GM12878 (cell line): ENCODE results near the gene PRUNE2. TPM values are rescaled to one million over a fixed set of nuclear protein-coding genes. Genes with fewer than 3 reads are reported as not detected.

Source experiments
- ATAC-seq: fragments of 200-7000 bp; cut with Tn5 transposase; 3 replicates; pipeline ENCODE4 v1.9.1; 2020; ENCODE audit warnings: mild to moderate bottlenecking, moderate library complexity
- BruUV-seq: library from RNA; stranded (reverse); fragments of 400-500 nt; replicated peaks from 2 replicates; lab custom pipeline; 2021; lab: Mats Ljungman, UMichigan
- CTCF ChIA-PET: fragments of 300-600 bp; sonication (Branson Sonifier 250); formaldehyde crosslinking; extraction: SDS; loops from one replicate; lab custom pipeline; 2021; ENCODE audit warnings: inconsistent platforms; lab: Yijun Ruan, JAX
- POLR2A ChIA-PET: fragments of 350-600 bp; formaldehyde crosslinking; extraction: SDS; loops from one replicate; lab custom pipeline; 2021; ENCODE audit warnings: inconsistent platforms; lab: Charles Lee
- RAD21 ChIA-PET: fragments of 300-600 bp; sonication (Branson Sonifier 250); formaldehyde crosslinking; loops from one replicate; lab custom pipeline; 2023; ENCODE audit warnings: antibody characterized with exemption; ENCODE audit not compliant: unreplicated experiment; lab: Charles Lee
- SMC1A ChIA-PET: fragments of 300-600 bp; sonication (Branson Sonifier 250); formaldehyde crosslinking; loops from one replicate; lab custom pipeline; 2023; ENCODE audit not compliant: unreplicated experiment, uncharacterized antibody; lab: Charles Lee
- DNase-seq: peaks from one replicate; pipeline ENCODE4 v3.0.0-alpha.2; 2011; ENCODE audit warnings: low read depth, low spot score
- FAIRE-seq: peaks from 3 replicates; lab custom pipeline; 2011; peaks lifted over from hg19 to GRCh38; lab: Jason Lieb, UNC
- H2AFZ ChIP-seq: 2 replicates; pipeline ENCODE4 v1.6.0; 2011; ENCODE audit warnings: low read depth, low read length, control low read depth; ENCODE audit not compliant: control insufficient read depth
- H3K27ac ChIP-seq: 2 replicates; pipeline ENCODE4 v1.5.1; 2011; ENCODE audit warnings: control low read depth; ENCODE audit not compliant: control insufficient read depth, insufficient read depth
- H3K27me3 ChIP-seq, 2 experiments: replicated peaks in 1 of 2; 2 replicates each; pipeline versions ENCODE4 v1.6.0 to v1.6.1; 2011; ENCODE audit warnings: low read length in 1 of 2; ENCODE audit not compliant: control insufficient read depth in 2 of 2, insufficient read depth in 2 of 2
- H3K36me3 ChIP-seq, 2 experiments: 2 replicates each; pipeline ENCODE4 v1.5.1; 2011; ENCODE audit warnings: low read length in 1 of 2; ENCODE audit not compliant: control insufficient read depth in 2 of 2, insufficient read depth in 2 of 2
- H3K4me1 ChIP-seq: 2 replicates; pipeline ENCODE4 v1.6.1; 2011; ENCODE audit warnings: mild to moderate bottlenecking, low read length, moderate library complexity, mixed read lengths; ENCODE audit not compliant: control insufficient read depth, insufficient read depth
- H3K4me2 ChIP-seq: 2 replicates; pipeline ENCODE4 v1.6.0; 2011; ENCODE audit warnings: control low read depth; ENCODE audit not compliant: control insufficient read depth, insufficient read depth
- H3K4me3 ChIP-seq: fragments of 200-600 bp; sonication (generic); 2 replicates; pipeline ENCODE4 v1.5.1; 2016
- H3K79me2 ChIP-seq: 2 replicates; pipeline ENCODE4 v1.6.0; 2011; ENCODE audit warnings: low read length; ENCODE audit not compliant: control insufficient read depth, insufficient read depth
- H3K9ac ChIP-seq: 2 replicates; pipeline ENCODE4 v1.8.0; 2011; ENCODE audit warnings: low read length, control low read depth, mixed read lengths; ENCODE audit not compliant: control insufficient read depth, insufficient read depth
- H3K9me3 ChIP-seq: replicated peaks from 3 replicates; pipeline ENCODE4 v1.5.1; 2011; ENCODE audit warnings: mild to moderate bottlenecking, low read length; ENCODE audit not compliant: control insufficient read depth, insufficient read depth
- H4K20me1 ChIP-seq: 2 replicates; pipeline ENCODE4 v1.6.0; 2011; ENCODE audit not compliant: control insufficient read depth, insufficient read depth
- ASH2L ChIP-seq: fragments of 300-600, 200-600 bp; sonication (generic); IDR thresholded peaks from 2 replicates; pipeline ENCODE4 v1.6.1; 2017; ENCODE audit warnings: low read depth, mild to moderate bottlenecking, borderline replicate concordance
- BCL3 ChIP-seq: IDR thresholded peaks from 2 replicates; pipeline ENCODE4 v1.6.1; 2011; ENCODE audit warnings: borderline replicate concordance, low read depth, mild to moderate bottlenecking, moderate library complexity, low read length; ENCODE audit not compliant: insufficient read depth, poor library complexity, severe bottlenecking
- CREB1 ChIP-seq: IDR thresholded peaks from 2 replicates; pipeline ENCODE4 v1.6.1; 2012; ENCODE audit warnings: low read depth, mild to moderate bottlenecking, inconsistent platforms
- E2F4 ChIP-seq: IDR thresholded peaks from 2 replicates; pipeline ENCODE4 v1.6.1; 2012; ENCODE audit warnings: low read depth, low read length, improper control_type of control experiment
- ELK1 ChIP-seq: IDR thresholded peaks from 2 replicates; pipeline ENCODE4 v1.6.1; 2012; ENCODE audit warnings: low read depth, low read length, improper control_type of control experiment
- FOS ChIP-seq: IDR thresholded peaks from 3 replicates; pipeline ENCODE4 v1.6.1; 2011; ENCODE audit warnings: borderline replicate concordance; ENCODE audit not compliant: insufficient read length; ENCODE audit errors: extremely low read depth
- KDM1A ChIP-seq: fragments of 200-600 bp; sonication (generic); IDR thresholded peaks from 2 replicates; pipeline ENCODE4 v1.6.1; 2016; ENCODE audit warnings: borderline replicate concordance
- NR2F1 ChIP-seq: fragments of 450-650 bp; conservative IDR thresholded peaks from 2 replicates; pipeline ENCODE4 v1.6.1; 2017; ENCODE audit warnings: mild to moderate bottlenecking
- POLR2A ChIP-seq: IDR thresholded peaks from 2 replicates; pipeline ENCODE4 v1.6.1; 2011; ENCODE audit warnings: low read depth, mild to moderate bottlenecking, low read length
- POU2F2 ChIP-seq: IDR thresholded peaks from 3 replicates; pipeline ENCODE4 v1.6.1; 2011; ENCODE audit warnings: low read depth, mild to moderate bottlenecking, low read length, borderline replicate concordance
- RBBP5 ChIP-seq: fragments of 200-600 bp; sonication (generic); conservative IDR thresholded peaks from 2 replicates; pipeline ENCODE4 v1.6.1; 2016
- RCOR1 ChIP-seq: conservative IDR thresholded peaks from 2 replicates; pipeline ENCODE4 v1.6.1; 2012; ENCODE audit warnings: low read depth, low read length, improper control_type of control experiment
- SIX5 ChIP-seq: IDR thresholded peaks from 2 replicates; pipeline ENCODE4 v1.6.1; 2011; ENCODE audit warnings: mild to moderate bottlenecking, low read depth, low read length, moderate library complexity; ENCODE audit not compliant: severe bottlenecking
- TBL1XR1 ChIP-seq: IDR thresholded peaks from 2 replicates; pipeline ENCODE4 v1.6.1; 2012; ENCODE audit warnings: low read depth, low read length, improper control_type of control experiment
- TCF12 ChIP-seq: IDR thresholded peaks from 2 replicates; pipeline ENCODE4 v1.6.1; 2011; ENCODE audit warnings: low read depth, mild to moderate bottlenecking, low read length
- ZNF217 ChIP-seq: fragments of 450-650 bp; IDR thresholded peaks from 2 replicates; pipeline ENCODE4 v1.6.1; 2017; ENCODE audit warnings: antibody characterized with exemption, mild to moderate bottlenecking
- in situ Hi-C: fragments of 300-500 bp; cut with MboI; formaldehyde crosslinking; loops from 9 replicates; pipeline ENCODE4 v1.14.3; 2018; ENCODE audit warnings: mixed read lengths
- intact Hi-C: fragments of 100-400 bp; cut with micrococcal nuclease; formaldehyde crosslinking; loops from one replicate; pipeline ENCODE4 v1.14.2; 2022; ENCODE audit not compliant: unreplicated experiment
- polyA plus RNA-seq, 11 experiments: library from polyadenylated mRNA; depleted of rRNA in 4 of 11; unstranded in 6 of 11; stranded (reverse) in 5 of 11; fragments of >200 nt; fragmentation: Nextera tagmentation in 4 of 11; fragmentation: Illumina TruSeq in 1 of 11; extraction: Ambion mirVana in 4 of 11; extraction: Trizol in 1 of 11; gene quantifications; 1 replicate in 1 of 11; 2 replicates in 10 of 11; pipeline versions ENCODE4 v1.2.1 to v1.2.3, GENCODE V29; 2011 to 2016; ENCODE audit warnings: inconsistent platforms in 2 of 11, missing spikeins in 2 of 11, low read depth in 1 of 11
- total RNA-seq, 4 experiments: library from RNA; depleted of rRNA in 3 of 4; stranded (reverse); fragments of >200 nt in 3 of 4; fragmentation: Illumina TruSeq in 1 of 4; extraction: Trizol in 1 of 4; gene quantifications; 2 replicates each; pipeline versions ENCODE4 v1.2.1 to v1.2.3, GENCODE V29; 2013 to 2021

The PRUNE2 gene
- total and polyA plus RNA-seq, 10 of the 15 experiments (the other 5 are each of a cell fraction or from before 2014, with no cell fraction given) = 0.07 to 0.63 (median 0.25) TPM

GRCh38 chr9:76877961-76878360, 28.0 kb downstream of the PRUNE2 start:
- ChIA-PET SMC1A (no interaction called here), POLR2A (no interaction called here), RAD21 (no interaction called here), CTCF (no interaction called here)
- no peak for ATAC-seq
- BruUV-seq = no TSS peak
- in situ Hi-C loops (no loop called here), intact Hi-C loops (no loop called here)
- H4K20me1 ChIP-seq = no peaks in the 10 kb centered on the region
- no peaks in the 10 kb centered on the region for H3K9me3 ChIP-seq
- no peak for FAIRE-seq
- H3K79me2 ChIP-seq = no peaks in the 10 kb centered on the region
- H3K36me3 ChIP-seq = no peaks in the 10 kb centered on the region
- H3K4me3 ChIP-seq = no peak overlapping the region
- H3K27ac ChIP-seq = no peak overlapping the region
- H3K4me1 ChIP-seq = peaks cover 6% of the 10 kb centered on the region
- no peak for DNase-seq
- no peak overlapping the region for H2AFZ ChIP-seq
- TF ChIP-seq SIX5 (no peak), ASH2L (no peak), ZNF217 (no peak), NR2F1 (no peak), FOS (no peak), TBL1XR1 (no peak), KDM1A (no peak), RCOR1 (no peak), POU2F2 (no peak), BCL3 (no peak), RBBP5 (no peak), CREB1 (no peak), TCF12 (no peak), ELK1 (no peak), E2F4 (no peak), POLR2A (no peak)
- H3K9ac ChIP-seq = no peak overlapping the region
- no peak overlapping the region for H3K4me2 ChIP-seq
- no peaks in the 10 kb centered on the region for H3K27me3 ChIP-seq
